WTC11 (cell line): ENCODE data around the gene BORCS8.

Experiments used
- AFF4 ChIP-seq: sonication (generic); formaldehyde crosslinking; IDR thresholded peaks from 2 replicates; pipeline ENCODE4 v1.8.1; 2023; ENCODE audit warnings: mild to moderate bottlenecking, missing genetic modification reagents, borderline replicate concordance
- ATF1 ChIP-seq: sonication (generic); formaldehyde crosslinking; IDR thresholded peaks from 2 replicates; pipeline ENCODE4 v1.8.1; 2023; ENCODE audit warnings: mild to moderate bottlenecking, moderate library complexity, missing genetic modification reagents
- ATF2 ChIP-seq: sonication (generic); formaldehyde crosslinking; IDR thresholded peaks from 2 replicates; pipeline ENCODE4 v1.8.1; 2022; ENCODE audit warnings: low read depth, missing genetic modification reagents, borderline replicate concordance
- CBFB ChIP-seq: sonication (generic); formaldehyde crosslinking; IDR thresholded peaks from 2 replicates; pipeline ENCODE4 v1.8.1; 2022; ENCODE audit warnings: mild to moderate bottlenecking, low read depth, missing genetic modification reagents
- CTCF ChIP-seq: fragments of 200-600 bp; IDR thresholded peaks from 2 replicates; pipeline ENCODE4 v1.8.0; 2022; ENCODE audit warnings: antibody characterized with exemption
- ELF4 ChIP-seq: sonication (generic); formaldehyde crosslinking; IDR thresholded peaks from 2 replicates; pipeline ENCODE4 v1.8.1; 2022; ENCODE audit warnings: low read depth, mild to moderate bottlenecking, moderate library complexity, missing genetic modification reagents
- ETV6 ChIP-seq: sonication (generic); formaldehyde crosslinking; IDR thresholded peaks from 2 replicates; pipeline ENCODE4 v1.8.1; 2022; ENCODE audit warnings: mild to moderate bottlenecking, missing genetic modification reagents
- NFATC4 ChIP-seq: fragments of 250-450 bp; sonication (Bioruptor Pico); IDR thresholded peaks from 2 replicates; pipeline ENCODE4 v1.9.0; 2021; ENCODE audit warnings: mild to moderate bottlenecking
- RELA ChIP-seq: sonication (generic); formaldehyde crosslinking; IDR thresholded peaks from 2 replicates; pipeline ENCODE4 v1.8.1; 2022; ENCODE audit warnings: missing genetic modification reagents, mild to moderate bottlenecking, borderline replicate concordance
- SP1 ChIP-seq: sonication (generic); formaldehyde crosslinking; conservative IDR thresholded peaks from 2 replicates; pipeline ENCODE4 v1.8.1; 2022; ENCODE audit warnings: missing genetic modification reagents
- TEAD1 ChIP-seq: sonication (generic); formaldehyde crosslinking; IDR thresholded peaks from 2 replicates; pipeline ENCODE4 v1.8.0; 2022; ENCODE audit warnings: mild to moderate bottlenecking, missing genetic modification reagents
- TEAD4 ChIP-seq: sonication (generic); formaldehyde crosslinking; IDR thresholded peaks from 2 replicates; pipeline ENCODE4 v1.8.0; 2022; ENCODE audit warnings: mild to moderate bottlenecking, missing genetic modification reagents
- ZBTB21 ChIP-seq: sonication (generic); formaldehyde crosslinking; IDR thresholded peaks from 2 replicates; pipeline ENCODE4 v1.8.1; 2023; ENCODE audit warnings: mild to moderate bottlenecking, missing genetic modification reagents, borderline replicate concordance
- ZNF232 ChIP-seq: sonication (generic); formaldehyde crosslinking; IDR thresholded peaks from 2 replicates; pipeline ENCODE4 v1.8.0; 2022; ENCODE audit warnings: mild to moderate bottlenecking, missing genetic modification reagents

- TF ChIP-seq CTCF (no peak), RELA (CRISPR knock-in tag) (no peak), ATF2 (CRISPR knock-in tag) (no peak), ATF1 (no peak), ELF4 (CRISPR knock-in tag) (no peak), SP1 (CRISPR knock-in tag) (no peak), ZNF232 (CRISPR knock-in tag) (no peak), ZBTB21 (CRISPR knock-in tag) (no peak), AFF4 (CRISPR knock-in tag) (no peak), ETV6 (CRISPR knock-in tag) (no peak), NFATC4 (CRISPR knock-in tag) (no peak), TEAD4 (CRISPR knock-in tag) (no peak), CBFB (CRISPR knock-in tag) (no peak), TEAD1 (no peak)
Observed at GRCh38 chr19:19159534-19159933, 32.4 kb downstream of the BORCS8 start.
